H1 (cell line): ENCODE results near the gene FLOT1. TPM values are rescaled to one million over a fixed set of nuclear protein-coding genes. Genes with fewer than 3 reads are reported as not detected.
A peak's percentile ranks its signal among the peaks of the same experiment; 100 is the strongest.

Source experiments
- CTCF ChIA-PET: fragments of 300-600 bp; sonication (Branson Sonifier 250); formaldehyde crosslinking; loops from one replicate; lab custom pipeline; 2021; ENCODE audit not compliant: partially characterized antibody; lab: Charles Lee
- POLR2A ChIA-PET: fragments of 300-600 bp; sonication (Branson Sonifier 250); formaldehyde crosslinking; loops from one replicate; lab custom pipeline; 2021; ENCODE audit warnings: inconsistent platforms; ENCODE audit not compliant: partially characterized antibody; lab: Charles Lee
- DNase-seq, 2 experiments: peaks; one replicate each; pipeline versions ENCODE4 v3.0.0 to v3.0.0-alpha.2; 2010 to 2022; ENCODE audit warnings: low spot score in 2 of 2, low read depth in 1 of 2, mixed read lengths in 1 of 2
- FAIRE-seq: peaks from 2 replicates; lab custom pipeline; 2011; peaks lifted over from hg19 to GRCh38; lab: Jason Lieb, UNC
- H2AFZ ChIP-seq: 2 replicates; pipeline ENCODE4 v1.8.1; 2012; ENCODE audit warnings: low read length, inconsistent platforms
- H2AK5ac ChIP-seq: 2 replicates; pipeline ENCODE4 v1.6.1; 2013; ENCODE audit warnings: low read depth, low read length
- H2BK120ac ChIP-seq: replicated peaks from 2 replicates; pipeline ENCODE3; 2013; ENCODE audit warnings: low read depth, low read length, inconsistent platforms
- H2BK12ac ChIP-seq: 2 replicates; pipeline ENCODE4 v1.6.1; 2013; ENCODE audit warnings: low read depth, low read length
- H2BK15ac ChIP-seq: 2 replicates; pipeline ENCODE4 v1.6.1; 2013; ENCODE audit warnings: low read length
- H2BK20ac ChIP-seq: 2 replicates; pipeline ENCODE4 v1.6.1; 2013; ENCODE audit warnings: low read length
- H2BK5ac ChIP-seq: 2 replicates; pipeline ENCODE4 v1.6.1; 2013; ENCODE audit warnings: low read depth, low read length
- H3K14ac ChIP-seq: 2 replicates; pipeline ENCODE4 v1.6.1; 2013; ENCODE audit warnings: inconsistent platforms; ENCODE audit not compliant: insufficient read length
- H3K18ac ChIP-seq: 2 replicates; pipeline ENCODE4 v1.6.1; 2013; ENCODE audit warnings: low read length; ENCODE audit errors: extremely low read depth
- H3K23ac ChIP-seq: 2 replicates; pipeline ENCODE4 v1.6.1; 2013; ENCODE audit warnings: inconsistent platforms; ENCODE audit not compliant: insufficient read length
- H3K23me2 ChIP-seq: 2 replicates; pipeline ENCODE4 v1.6.1; 2013; ENCODE audit warnings: low read depth, low read length
- H3K27ac ChIP-seq: 2 replicates; pipeline ENCODE4 v1.6.1; 2011; ENCODE audit warnings: low read depth, low read length, inconsistent platforms
- H3K27me3 ChIP-seq, 4 experiments: replicated peaks in 1 of 4; 1 replicate in 1 of 4; 2 replicates in 3 of 4; pipeline versions ENCODE4 v1.6.1 to v1.8.1; 2011 to 2013; ENCODE audit warnings: low read length in 3 of 4, mild to moderate bottlenecking in 3 of 4, inconsistent platforms in 2 of 4, mixed read lengths in 2 of 4, moderate library complexity in 1 of 4; ENCODE audit not compliant: control insufficient read depth in 3 of 4, insufficient read depth in 3 of 4; ENCODE audit errors: extremely low read depth in 1 of 4
- H3K36me3 ChIP-seq, 4 experiments: 2 replicates each; pipeline versions ENCODE4 v1.6.1 to v1.8.1; 2011 to 2013; ENCODE audit warnings: mild to moderate bottlenecking in 4 of 4, low read length in 3 of 4, moderate library complexity in 2 of 4, control low read depth in 1 of 4, inconsistent platforms in 1 of 4; ENCODE audit not compliant: insufficient read depth in 4 of 4, control insufficient read depth in 2 of 4
- H3K4ac ChIP-seq: replicated peaks from 2 replicates; pipeline ENCODE3; 2013; ENCODE audit warnings: low read length, low read depth, mixed read lengths, inconsistent platforms; ENCODE audit not compliant: insufficient read length
- H3K4me1 ChIP-seq, 4 experiments: replicated peaks in 1 of 4; 1 replicate in 1 of 4; 2 replicates in 3 of 4; pipeline versions ENCODE4 v1.6.1 to v1.8.1; 2011 to 2013; ENCODE audit warnings: low read length in 3 of 4, inconsistent platforms in 2 of 4, mixed read lengths in 1 of 4; ENCODE audit not compliant: insufficient read depth in 4 of 4, control insufficient read depth in 3 of 4
- H3K4me2 ChIP-seq, 2 experiments: 2 replicates each; pipeline versions ENCODE4 v1.6.1 to v1.8.1; 2011 to 2013; ENCODE audit warnings: low read depth in 2 of 2, low read length in 2 of 2, control low read depth in 1 of 2, inconsistent platforms in 1 of 2, mild to moderate bottlenecking in 1 of 2; ENCODE audit not compliant: insufficient read depth in 1 of 2
- H3K4me3 ChIP-seq, 4 experiments: fragments of 200-600, 300-600 bp in 1 of 4; sonication (generic), shearing (Covaris generic), sonication (Bioruptor Twin) in 1 of 4; 2 replicates each; pipeline versions ENCODE4 v1.5.1 to v1.8.1; 2011 to 2016; ENCODE audit warnings: low read length in 4 of 4, low read depth in 3 of 4, control low read depth in 2 of 4, inconsistent platforms in 2 of 4, mild to moderate bottlenecking in 2 of 4, mixed read lengths in 1 of 4, moderate library complexity in 1 of 4; ENCODE audit not compliant: insufficient read depth in 2 of 4; ENCODE audit errors: extremely low read depth in 1 of 4
- H3K56ac ChIP-seq: replicated peaks from 2 replicates; pipeline ENCODE3; 2013; ENCODE audit warnings: low read depth, mild to moderate bottlenecking, mixed read lengths, low read length, inconsistent platforms; ENCODE audit not compliant: insufficient read length
- H3K79me1 ChIP-seq: 2 replicates; pipeline ENCODE4 v1.6.1; 2013; ENCODE audit warnings: low read depth, low read length, control low read depth
- H3K79me2 ChIP-seq, 2 experiments: 2 replicates each; pipeline versions ENCODE4 v1.6.1 to v1.8.1; 2012 to 2013; ENCODE audit warnings: low read length in 2 of 2, mild to moderate bottlenecking in 2 of 2, inconsistent platforms in 1 of 2; ENCODE audit not compliant: insufficient read depth in 2 of 2, control insufficient read depth in 1 of 2
- H3K9ac ChIP-seq, 4 experiments: replicated peaks in 1 of 4; 1 replicate in 1 of 4; 2 replicates in 3 of 4; pipeline versions ENCODE4 v1.6.1 to v1.8.1; 2011 to 2013; ENCODE audit warnings: low read depth in 3 of 4, low read length in 3 of 4, control low read depth in 2 of 4, mild to moderate bottlenecking in 2 of 4, moderate library complexity in 2 of 4, inconsistent platforms in 1 of 4; ENCODE audit errors: extremely low read depth in 1 of 4
- H3K9me3 ChIP-seq, 2 experiments: 2 replicates each; pipeline versions ENCODE4 v1.6.1 to v1.8.1; 2012 to 2013; ENCODE audit warnings: mild to moderate bottlenecking in 2 of 2, moderate library complexity in 2 of 2, control low read depth in 1 of 2, inconsistent platforms in 1 of 2, low read depth in 1 of 2, low read length in 1 of 2, mixed read lengths in 1 of 2; ENCODE audit not compliant: insufficient read depth in 2 of 2
- H4K20me1 ChIP-seq, 2 experiments: replicated peaks in 1 of 2; 2 replicates each; pipeline versions ENCODE3 to v1.8.1; 2011 to 2013; ENCODE audit warnings: inconsistent platforms in 2 of 2, low read length in 2 of 2, mild to moderate bottlenecking in 1 of 2; ENCODE audit not compliant: insufficient read depth in 2 of 2, control insufficient read depth in 1 of 2
- H4K5ac ChIP-seq: 2 replicates; pipeline ENCODE4 v1.6.1; 2013; ENCODE audit warnings: low read length, low read depth, mixed read lengths, inconsistent platforms; ENCODE audit not compliant: insufficient read length
- H4K8ac ChIP-seq: 2 replicates; pipeline ENCODE4 v1.8.0; 2013; ENCODE audit warnings: mild to moderate bottlenecking, moderate library complexity, low read length, inconsistent platforms; ENCODE audit not compliant: insufficient read depth; ENCODE audit errors: extremely low read depth
- H4K91ac ChIP-seq: replicated peaks from 2 replicates; pipeline ENCODE3; 2013; ENCODE audit warnings: low read length, mixed read lengths, inconsistent platforms; ENCODE audit not compliant: insufficient read length
- WGBS, 2 experiments: shearing (Covaris generic) in 1 of 2; methylation state at CpG; one replicate each; pipeline versions ENCODE4 v1.1.6 to v1.1.7; 2013 to 2015; ENCODE audit warnings: low lambda C conversion rate in 2 of 2, mixed read lengths in 2 of 2, inconsistent platforms in 1 of 2, low coverage in 1 of 2, missing lambda C conversion rate in 1 of 2; ENCODE audit not compliant: insufficient replicate concordance in 2 of 2, insufficient coverage in 1 of 2, insufficient read length in 1 of 2; ENCODE audit errors: extremely low coverage in 1 of 2, missing lambda C conversion rate in 1 of 2; 5-methylcytosine and 5-hydroxymethylcytosine counted together
- polyA plus RNA-seq, 7 experiments: library from polyadenylated mRNA; depleted of rRNA in 3 of 7; stranded (reverse) in 5 of 7; unstranded in 2 of 7; fragments of >200 nt in 5 of 7; fragments of 200-250 nt in 2 of 7; gene quantifications; 1 replicate in 5 of 7; 2 replicates in 1 of 7; 4 replicates in 1 of 7; pipeline versions ENCODE4 v1.2.1 to v1.2.3, GENCODE V29; 2011 to 2013; ENCODE audit warnings: missing spikeins in 2 of 7, mixed read lengths in 2 of 7
- total RNA-seq: library from RNA; stranded (reverse); fragmentation: NEBNext Ultra II Directional; extraction: Animal tissue kit (Norgen Biotek cat#: 25700); gene quantifications from 2 replicates; pipeline ENCODE4 v1.2.1, GENCODE V29; 2021

The FLOT1 gene
- total and polyA plus RNA-seq, 2 of the 8 experiments (the other 6 are each of a cell fraction or from before 2014, with no cell fraction given), result 87.5 to 88.1 TPM

DNA sequence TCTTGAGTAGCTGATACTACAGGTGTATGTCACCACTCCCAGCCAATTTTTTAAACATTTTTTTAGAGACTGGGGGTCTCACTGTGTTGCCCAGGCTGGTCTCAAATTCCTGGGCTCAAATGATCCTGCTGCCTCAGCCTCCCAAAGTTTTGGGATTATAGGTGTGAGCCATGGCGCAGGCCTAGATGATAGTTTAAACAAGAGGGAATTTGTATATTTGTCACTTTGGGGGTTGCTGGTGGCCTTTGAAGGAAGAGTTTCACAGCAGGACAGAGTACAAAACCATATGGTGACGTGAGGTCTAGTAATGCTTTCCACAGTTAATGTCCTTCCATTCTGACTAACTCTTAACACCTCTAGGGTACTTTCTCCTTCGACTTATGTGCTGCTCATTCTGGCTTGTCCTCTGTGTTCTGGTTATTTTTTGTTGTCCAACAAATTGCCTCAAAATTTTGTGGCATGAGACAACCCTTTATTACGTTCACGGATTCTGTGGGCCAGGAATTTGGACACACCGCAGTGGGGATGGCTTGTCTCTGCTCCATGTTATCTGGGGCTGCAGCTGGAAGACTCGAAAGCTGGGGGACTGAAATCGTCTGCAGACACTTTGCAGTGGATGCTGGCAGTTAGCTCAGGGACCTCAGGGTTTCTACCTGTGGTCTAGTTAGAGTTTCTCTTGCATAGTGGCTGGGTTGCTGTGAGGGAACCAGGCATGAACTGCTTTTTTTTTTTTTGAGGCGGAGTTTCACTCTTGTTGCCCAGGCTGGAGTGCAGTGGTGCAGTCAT lies 24.9 kb upstream of the FLOT1 start:
- no peak overlapping the region for H2BK5ac ChIP-seq
- no peak overlapping the region for H4K8ac ChIP-seq
- no peak overlapping the region for H2BK15ac ChIP-seq
- CTCF ChIA-PET, result interaction anchor here (0.8 to 2.0 kb wide), 5 partner anchors 11 to 68 kb away, joined by 3 to 6 read pairs (median 3); no protein-coding TSS in a partner anchor
- 88% methylated on average over 9 of the region's 9 CpGs; no CpG with 5 or more reads in 1 of the 2 experiments for WGBS, 2 experiments
- no peak overlapping the region for H3K4ac ChIP-seq
- DNase-seq, result no peak
- no peak overlapping the region for H3K56ac ChIP-seq
- no peaks in the 10 kb centered on the region for H3K9me3 ChIP-seq
- H3K14ac ChIP-seq, result no peak overlapping the region
- no peak overlapping the region for H2AK5ac ChIP-seq
- H2BK120ac ChIP-seq, result peak overlapping the region; percentile 40
- H3K4me2 ChIP-seq, result no peak overlapping the region
- no peak overlapping the region for H3K27ac ChIP-seq
- no peaks in the 10 kb centered on the region for H3K79me2 ChIP-seq
- no peaks in the 10 kb centered on the region for H3K79me1 ChIP-seq
- H3K18ac ChIP-seq, result no peak overlapping the region
- no peak for FAIRE-seq
- no peaks in the 10 kb centered on the region for H3K27me3 ChIP-seq
- H3K9ac ChIP-seq, result no peak overlapping the region
- peak overlapping the region; percentile 87; the same call in 1 of the 2 replicates for H2BK12ac ChIP-seq
- no peak overlapping the region for H4K91ac ChIP-seq
- POLR2A ChIA-PET, result interaction anchor here (0.5 to 1.1 kb wide), 6 partner anchors 8 to 164 kb away, joined by 3 to 6 read pairs (median 3); partner anchors contain the start of genes IER3 and SFTA2
- no peak overlapping the region for H3K4me3 ChIP-seq
- no peak overlapping the region for H2AFZ ChIP-seq
- H3K23me2 ChIP-seq, result no peaks in the 10 kb centered on the region
- H2BK20ac ChIP-seq, result no peak overlapping the region
- H3K4me1 ChIP-seq, result peaks cover 11 to 17% (median 14%) of the 10 kb centered on the region in 4 experiments
- H4K20me1 ChIP-seq, result no peaks in the 10 kb centered on the region
- no peak overlapping the region for H4K5ac ChIP-seq
- no peak overlapping the region for H3K23ac ChIP-seq
- no peaks in the 10 kb centered on the region for H3K36me3 ChIP-seq
